CD4-positive, alpha-beta T cell treated with Interleukin-1 beta for 1 hour (primary cell): ENCODE results near the gene NCS1.

Experiments used
- DNase-seq, 2 donors: peaks; one replicate each; pipeline ENCODE4 v3.0.0-alpha.2; 2020 to 2022

NCS1 gene

DNA sequence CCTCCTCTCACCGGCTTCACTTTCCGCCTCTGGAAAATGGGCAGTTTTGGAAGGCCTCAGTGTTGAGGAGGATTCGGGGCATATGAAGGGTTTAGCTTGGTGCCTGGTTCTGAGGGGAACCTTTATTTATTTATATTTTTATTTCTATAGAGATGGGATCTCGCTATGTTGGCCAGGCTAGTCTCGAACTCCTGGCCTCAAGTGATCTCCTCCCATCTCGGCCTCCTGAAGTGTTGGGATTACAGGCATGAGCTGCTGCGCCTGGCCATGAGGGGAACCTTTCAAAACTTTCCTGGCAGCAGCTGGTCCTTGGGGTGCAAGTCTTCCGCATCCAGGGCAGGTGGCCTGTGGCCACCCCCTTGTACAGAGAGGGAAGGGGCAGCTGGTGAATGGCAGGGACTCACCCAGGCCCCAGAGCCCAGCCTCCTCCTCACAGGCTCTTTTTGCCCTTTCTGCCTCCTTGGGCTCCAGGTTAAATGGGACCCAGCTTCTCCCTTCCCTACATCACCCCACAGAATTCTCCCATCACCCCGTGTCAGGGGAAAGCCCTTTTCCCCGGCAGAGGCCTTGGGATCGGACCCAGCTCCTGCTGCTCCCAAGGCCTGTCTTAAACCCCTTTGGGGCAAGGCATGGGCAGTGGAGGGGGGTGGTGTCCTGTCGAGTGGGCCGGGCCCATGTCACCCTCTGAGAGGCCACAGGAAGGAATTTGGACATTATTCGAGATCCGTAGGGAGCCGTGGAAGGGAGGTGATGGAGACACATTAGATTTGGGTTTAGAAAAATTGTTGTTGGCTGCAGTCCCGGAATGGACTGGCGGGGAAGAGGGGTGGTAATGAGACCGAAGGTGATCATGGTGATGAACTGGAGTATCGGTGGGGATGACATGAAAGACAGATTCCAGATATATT is 5.9 kb downstream of the NCS1 start:
- DNase-seq, result no peak

GRCh38 chr9:130179331-130179907 is 7.2 kb downstream of the NCS1 start:
- no peak for DNase-seq

DNA sequence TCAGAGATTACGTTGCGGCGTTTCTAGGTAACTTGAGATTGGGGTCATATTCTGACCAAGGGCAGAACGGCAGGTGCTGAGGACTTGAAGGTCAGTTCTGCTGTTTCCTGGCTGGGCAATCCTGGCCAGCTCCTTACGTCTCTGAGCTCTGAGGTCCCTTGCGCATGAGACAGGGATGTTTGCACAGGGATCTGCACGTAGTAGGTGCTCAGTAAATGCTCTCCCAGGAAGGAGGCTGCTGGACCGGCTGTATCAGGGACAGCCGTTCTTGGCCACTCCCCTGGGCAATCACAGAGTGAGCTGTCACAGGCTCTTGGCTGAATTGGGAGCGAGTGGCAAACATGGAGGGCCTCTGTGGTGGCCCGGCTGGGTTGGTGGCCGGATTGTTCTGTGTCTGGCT is 8.3 kb downstream of the NCS1 start:
- no peak for DNase-seq

- DNase-seq, result no peak
Observed at GRCh38 chr9:130181678-130182380, 9.6 kb downstream of the NCS1 start.

- DNase-seq, result no peak
Observed at GRCh38 chr9:130182381-130182909, 10.2 kb downstream of the NCS1 start.

- no peak for DNase-seq
Observed at GRCh38 chr9:130183133-130183762, 11.0 kb downstream of the NCS1 start.

- no peak for DNase-seq
Observed at GRCh38 chr9:130185017-130185416, 12.8 kb downstream of the NCS1 start.

DNA sequence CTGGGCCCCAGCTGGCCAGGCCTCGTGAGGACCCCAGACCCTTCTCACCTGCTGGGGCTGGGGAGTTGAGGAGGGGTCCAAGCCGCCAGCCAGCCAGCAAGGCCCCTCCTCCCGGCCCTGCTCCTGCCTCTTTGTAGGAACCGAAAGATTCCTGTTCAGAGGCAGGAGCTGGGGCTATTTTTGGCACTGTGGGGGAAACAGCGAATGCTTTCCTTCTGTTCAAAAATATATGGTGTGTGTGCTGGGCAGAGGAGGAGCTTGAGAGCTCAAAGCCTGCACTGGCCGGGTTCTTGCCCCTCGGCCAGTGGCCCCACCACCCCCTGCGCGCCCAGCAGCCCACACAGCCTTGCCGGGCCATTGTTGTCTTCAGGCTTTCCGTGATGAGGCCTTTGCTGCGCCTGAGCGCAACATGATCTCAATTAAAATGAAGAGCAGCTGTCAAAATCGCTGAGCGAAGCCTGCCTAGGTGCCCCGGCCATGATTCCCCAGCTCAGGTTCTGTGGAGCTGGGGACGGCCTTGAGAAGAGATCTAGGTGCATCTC is 13.4 kb downstream of the NCS1 start:
- no peak for DNase-seq

DNA sequence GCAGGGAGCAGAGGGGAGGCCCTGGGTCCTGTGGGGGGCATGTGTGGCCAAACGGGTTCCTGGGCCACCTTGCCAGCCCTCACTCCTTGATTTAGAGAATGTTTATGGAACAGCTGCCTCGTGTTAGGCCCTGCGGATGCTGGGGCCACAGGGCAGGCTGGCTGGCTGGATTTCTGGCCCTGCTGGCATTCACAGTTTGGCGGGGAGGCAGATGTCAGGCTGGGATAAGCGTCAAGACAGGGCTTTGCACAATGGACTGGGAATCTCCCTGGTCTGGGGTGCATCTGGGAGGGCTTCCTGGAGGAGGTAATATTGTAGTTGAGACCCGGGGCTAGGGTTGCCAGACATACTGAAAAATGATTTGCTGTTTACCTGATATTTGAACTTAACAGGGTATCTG is 13.8 kb downstream of the NCS1 start:
- no peak for DNase-seq

DNA sequence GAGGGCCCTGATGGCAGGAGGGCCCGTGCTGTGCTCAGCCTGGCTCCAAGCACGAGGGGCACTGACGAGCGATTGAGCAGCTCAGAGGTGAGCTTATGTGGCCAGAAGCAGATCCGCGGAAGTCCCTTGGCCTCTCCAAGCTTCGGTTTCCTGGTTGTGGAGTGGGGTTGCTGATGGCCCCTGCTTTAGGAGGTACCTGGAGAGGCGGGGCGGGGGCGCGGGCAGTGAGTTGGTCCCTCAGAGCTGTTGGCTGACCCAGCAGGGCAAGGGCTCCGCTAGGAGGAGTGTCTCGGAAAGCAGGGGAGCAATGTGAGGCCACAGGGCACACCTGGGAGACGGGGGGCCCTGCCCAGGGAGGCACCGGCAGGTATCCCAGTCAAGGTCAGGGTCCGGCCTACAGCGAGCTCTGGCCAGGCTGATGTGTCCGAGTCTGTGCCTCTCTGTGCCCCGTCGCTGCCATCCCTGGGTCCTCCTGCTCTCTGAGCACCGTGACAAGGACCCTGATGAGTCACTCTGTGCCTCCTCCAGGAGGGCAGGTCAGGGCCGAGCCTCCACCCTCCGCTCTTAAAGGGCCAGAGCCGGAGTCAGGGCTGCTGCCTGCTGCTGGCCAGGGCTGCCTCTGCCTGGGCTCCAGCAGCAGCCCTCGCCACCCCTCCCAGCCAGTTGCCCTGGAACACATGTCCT is 14.8 kb downstream of the NCS1 start:
- DNase-seq, result no peak

DNA sequence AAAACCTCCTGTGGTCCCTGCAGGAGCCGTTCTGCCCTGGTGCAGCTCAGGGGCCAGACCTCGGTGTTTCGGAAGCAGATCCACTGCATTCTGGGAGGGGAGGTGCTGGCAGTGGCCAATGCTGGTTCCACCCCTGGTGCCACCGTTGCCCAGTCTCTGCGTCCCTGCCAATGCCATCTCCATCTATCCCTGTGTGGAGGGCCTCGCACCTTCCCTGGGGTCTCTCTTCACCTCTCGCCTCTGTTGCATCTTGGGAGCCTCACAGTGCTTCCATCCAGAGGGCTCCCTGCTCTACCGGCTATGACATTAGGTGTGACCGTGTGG is 15.3 kb downstream of the NCS1 start:
- DNase-seq, result no peak

- DNase-seq, result no peak
Observed at GRCh38 chr9:130188860-130189481, 16.8 kb downstream of the NCS1 start.

GRCh38 chr9:130189840-130190239 is 17.6 kb downstream of the NCS1 start:
- no peak for DNase-seq

GRCh38 chr9:130191068-130191748 is 19.0 kb downstream of the NCS1 start:
- DNase-seq, result no peak

DNA sequence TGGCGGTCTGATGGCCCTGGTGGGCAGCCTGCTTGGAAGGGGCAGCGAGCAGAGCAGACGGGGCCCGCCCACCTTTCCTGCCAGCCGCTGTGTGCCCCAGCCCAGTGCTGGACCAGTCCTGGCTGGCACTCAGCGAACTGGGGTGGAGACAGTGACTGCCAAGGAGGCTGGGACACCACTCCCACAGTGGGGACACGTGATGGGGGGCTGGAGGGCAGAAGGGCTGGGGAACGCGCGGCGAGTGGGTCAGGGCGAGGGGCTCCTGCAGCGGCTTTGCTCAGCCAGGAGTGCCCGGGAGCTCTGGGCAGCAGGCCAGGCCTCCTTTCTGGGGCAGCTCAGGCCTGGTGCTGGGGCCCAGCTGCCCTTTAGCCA is 19.5 kb downstream of the NCS1 start:
- no peak for DNase-seq

GRCh38 chr9:130192382-130192999 is 20.3 kb downstream of the NCS1 start:
- DNase-seq, result no peak

DNA sequence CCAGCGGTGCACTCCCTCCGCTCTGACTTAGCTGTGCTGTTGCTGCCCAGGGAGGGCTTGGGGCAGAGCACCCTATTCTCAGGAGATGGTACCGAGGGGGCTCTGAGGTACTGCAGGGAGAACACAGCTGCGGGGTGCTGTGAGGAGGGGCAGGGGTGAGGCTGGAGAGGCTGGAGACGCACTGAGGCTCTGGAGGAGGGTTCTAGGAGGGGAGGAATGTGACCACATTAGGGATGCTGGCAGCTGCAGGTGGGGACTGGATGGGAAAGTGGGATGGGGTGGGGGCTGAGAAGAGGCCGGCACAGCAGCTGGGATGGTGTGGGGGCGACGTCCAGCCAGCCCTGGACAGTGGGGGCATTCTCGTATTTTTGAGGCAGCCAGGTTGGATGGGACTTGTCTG is 20.9 kb downstream of the NCS1 start:
- DNase-seq, result no peak

- no peak for DNase-seq
Observed at GRCh38 chr9:130193531-130194377, 21.6 kb downstream of the NCS1 start.

DNA sequence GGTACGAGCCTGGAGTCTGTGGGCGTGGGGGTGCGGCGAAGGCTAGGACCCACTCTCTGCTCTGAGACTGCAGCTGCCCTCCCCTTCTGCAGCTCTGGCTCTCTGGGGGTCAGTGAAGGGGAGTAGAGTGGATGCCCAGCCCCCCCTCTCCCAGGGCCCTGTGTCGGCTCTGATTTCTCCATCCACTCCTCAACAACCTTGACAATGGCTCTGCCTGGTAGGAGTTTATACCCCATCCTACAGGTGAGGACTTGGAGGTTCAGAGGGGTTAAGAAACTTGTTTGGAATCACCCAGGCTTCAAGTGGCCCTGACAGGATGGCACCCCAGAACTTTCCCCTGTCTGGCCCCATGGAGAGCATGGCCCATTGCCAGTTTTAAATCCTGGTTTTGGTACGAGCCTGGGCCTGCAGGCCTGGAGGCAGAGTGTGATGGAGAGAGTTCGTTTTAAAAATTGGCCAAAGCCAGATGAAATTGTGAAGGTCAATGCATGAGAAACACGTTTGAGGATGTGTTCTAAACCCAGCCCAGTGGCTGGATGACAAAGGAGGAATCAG is 22.3 kb downstream of the NCS1 start:
- DNase-seq, result no peak

DNA sequence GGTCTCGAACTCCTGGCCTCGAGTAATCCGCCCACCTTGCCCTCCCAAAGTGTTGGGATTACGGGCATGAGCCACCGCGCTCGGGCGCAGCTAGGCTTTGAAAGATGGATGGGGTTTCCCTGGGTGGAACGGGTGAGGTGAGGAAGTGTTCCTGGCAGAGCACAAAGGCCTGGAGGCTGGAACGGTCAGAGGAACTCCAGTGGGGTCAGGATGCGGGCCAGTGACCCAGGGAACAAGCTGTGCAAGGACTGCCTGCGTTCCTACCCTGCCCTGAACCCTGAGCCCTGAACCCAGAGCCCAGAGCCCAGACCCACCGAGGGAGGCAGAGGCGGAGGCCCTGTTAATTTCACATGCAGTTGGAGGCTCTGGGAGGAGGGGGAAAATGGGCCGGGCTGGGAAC is 23.4 kb downstream of the NCS1 start:
- DNase-seq, result no peak
